ENCODE data around the gene KMT2E. TPM values are rescaled to one million over a fixed set of nuclear protein-coding genes. Genes with fewer than 3 reads are reported as not detected.

KMT2E gene
- total and polyA plus RNA-seq, 2 donors (not counting 3 experiments of a cell fraction or from before 2014, with no cell fraction given) = 19.0 to 74.8 TPM

DNA sequence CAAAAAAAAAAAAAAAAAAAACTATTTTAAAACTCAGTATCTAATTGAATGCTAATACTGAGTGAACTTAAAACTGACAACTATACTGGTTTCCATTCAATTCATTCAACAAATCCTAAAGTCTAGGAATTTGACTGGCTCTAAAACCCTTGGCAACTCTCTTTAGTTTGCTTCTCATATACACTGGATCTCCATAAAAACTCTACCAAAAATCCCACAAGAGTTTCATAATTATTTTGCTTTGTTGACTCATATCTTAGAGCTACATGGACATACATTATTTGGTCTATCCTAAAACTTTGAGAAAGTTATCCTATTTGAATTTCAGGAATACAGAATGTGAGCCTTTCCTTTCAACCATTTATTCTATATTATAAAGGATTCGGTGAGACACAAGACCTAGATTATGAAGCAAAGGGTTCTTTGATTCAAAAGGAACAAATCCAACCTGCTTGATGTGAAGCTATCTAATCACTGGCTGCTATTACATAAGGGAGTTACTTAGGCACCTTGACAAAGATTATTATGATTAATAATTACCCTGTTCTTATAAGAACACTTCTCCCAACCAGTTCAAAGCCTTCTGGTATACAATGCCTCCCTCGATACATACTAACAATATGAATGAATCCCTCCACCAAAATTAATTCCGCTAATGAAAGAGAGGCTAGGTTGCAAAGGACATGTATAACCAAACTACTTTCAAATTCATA is 15.8 kb upstream of the KMT2E start:
- DNase-seq (ENCODE audit: low read depth, low spot score) (no peak), FAIRE-seq (no peak)
- TF ChIP-seq, protein P1, sequence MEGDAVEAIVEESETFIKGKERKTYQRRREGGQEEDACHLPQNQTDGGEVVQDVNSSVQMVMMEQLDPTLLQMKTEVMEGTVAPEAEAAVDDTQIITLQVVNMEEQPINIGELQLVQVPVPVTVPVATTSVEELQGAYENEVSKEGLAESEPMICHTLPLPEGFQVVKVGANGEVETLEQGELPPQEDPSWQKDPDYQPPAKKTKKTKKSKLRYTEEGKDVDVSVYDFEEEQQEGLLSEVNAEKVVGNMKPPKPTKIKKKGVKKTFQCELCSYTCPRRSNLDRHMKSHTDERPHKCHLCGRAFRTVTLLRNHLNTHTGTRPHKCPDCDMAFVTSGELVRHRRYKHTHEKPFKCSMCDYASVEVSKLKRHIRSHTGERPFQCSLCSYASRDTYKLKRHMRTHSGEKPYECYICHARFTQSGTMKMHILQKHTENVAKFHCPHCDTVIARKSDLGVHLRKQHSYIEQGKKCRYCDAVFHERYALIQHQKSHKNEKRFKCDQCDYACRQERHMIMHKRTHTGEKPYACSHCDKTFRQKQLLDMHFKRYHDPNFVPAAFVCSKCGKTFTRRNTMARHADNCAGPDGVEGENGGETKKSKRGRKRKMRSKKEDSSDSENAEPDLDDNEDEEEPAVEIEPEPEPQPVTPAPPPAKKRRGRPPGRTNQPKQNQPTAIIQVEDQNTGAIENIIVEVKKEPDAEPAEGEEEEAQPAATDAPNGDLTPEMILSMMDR (IDR thresholded peaks at IDR 0.05; ENCODE audit: extremely low read depth in 1 of 2, insufficient read depth in 1 of 2, low read depth in 1 of 2, low read length in 2 of 2) = no peak
- TF ChIP-seq POLR2A (IDR thresholded peaks at IDR 0.05; ENCODE audit: low read depth, low read length) (no peak), JUN (IDR thresholded peaks at IDR 0.05; ENCODE audit: borderline replicate concordance, insufficient read depth, insufficient read length, low read depth) (no peak), FOS (IDR thresholded peaks at IDR 0.05; ENCODE audit: borderline replicate concordance, insufficient read depth, low read length) (no peak), POLR2AphosphoS5 (IDR thresholded peaks at IDR 0.05; ENCODE audit: insufficient read depth, low read depth, low read length) (no peak), EZH2 (IDR thresholded peaks at IDR 0.05; ENCODE audit: borderline replicate concordance, low read depth, low read length, severe bottlenecking) (no peak), GATA2 (IDR thresholded peaks at IDR 0.05; ENCODE audit: insufficient read depth, insufficient read length, low read depth, low read length) (no peak), MYC (IDR thresholded peaks at IDR 0.05; ENCODE audit: low read depth, low read length) (no peak)
- TF ChIP-seq, protein P2, sequence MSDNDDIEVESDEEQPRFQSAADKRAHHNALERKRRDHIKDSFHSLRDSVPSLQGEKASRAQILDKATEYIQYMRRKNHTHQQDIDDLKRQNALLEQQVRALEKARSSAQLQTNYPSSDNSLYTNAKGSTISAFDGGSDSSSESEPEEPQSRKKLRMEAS (IDR thresholded peaks at IDR 0.05; ENCODE audit: insufficient read depth, insufficient read length) = no peak
- Histone ChIP-seq H3K4me3 (replicated peaks in 1 of 3; ENCODE audit: insufficient read depth in 1 of 3, low read depth in 1 of 3, low read length in 3 of 3) (no peak overlapping the region), H4K20me1 (replicated peaks; ENCODE audit: control insufficient read depth, extremely low read depth, insufficient read depth, low read length) (peaks cover 19% of the 10 kb centered on the region), H3K36me3 (ENCODE audit: control insufficient read depth in 2 of 2, extremely low read depth in 1 of 2, insufficient read depth in 2 of 2, low read length in 2 of 2) (peaks cover 4 to 5% of the 10 kb centered on the region in 2 experiments), H3K9ac (replicated peaks; ENCODE audit: extremely low read depth, insufficient read depth, low read length) (no peak overlapping the region), H3K27me3 (ENCODE audit: control insufficient read depth in 2 of 2, insufficient read depth in 2 of 2, low read length in 2 of 2) (no peaks in the 10 kb centered on the region), H3K4me1 (ENCODE audit: control insufficient read depth, extremely low read depth, insufficient read depth, low read length) (peaks cover 16% of the 10 kb centered on the region), H3K27ac (ENCODE audit: insufficient read depth, low read depth, low read length) (no peak overlapping the region), H3K4me2 (ENCODE audit: insufficient read depth, low read length) (no peak overlapping the region), H3K9me3 (replicated peaks; ENCODE audit: control insufficient read depth, insufficient read depth, low read length) (no peaks in the 10 kb centered on the region), H3K79me2 (ENCODE audit: control insufficient read depth, insufficient read depth, low read length) (peaks cover 100% of the 10 kb centered on the region), H2AFZ (ENCODE audit: low read depth, low read length) (no peak overlapping the region), H3K9me1 (replicated peaks; ENCODE audit: control insufficient read depth, extremely low read depth, insufficient read depth, low read length) (no peaks in the 10 kb centered on the region)
- CTCF ChIA-PET = no interaction called here
- POLR2A ChIA-PET = no interaction called here
- dilution Hi-C loops (cut with MboI; ENCODE audit: extremely low pct_ligation_motif_present, low sequenced_read_pairs) = no loop called here
- intact Hi-C loops (cut with micrococcal nuclease) = loop anchor here (1.0 kb wide), 1 partner anchor 9 kb away; no protein-coding TSS in a partner anchor
- no TSS peak for BruUV-seq (replicated peaks)

Measured in endothelial cell of umbilical vein (primary cell).